HG03280 (cell line): ENCODE data around the gene LENG1.
"Not testable (repeated sequence)": the region's sequence is repeated elsewhere in the genome, so short reads cannot be mapped to it uniquely, and the experiment has no call there.

ENCODE experiments used
- ATAC-seq: cut with Tn5 transposase; IDR thresholded peaks from one replicate; pipeline ENCODE4 v1.9.1; 2021; ENCODE audit warnings: mild to moderate bottlenecking, moderate library complexity; ENCODE audit not compliant: unreplicated experiment

LENG1 gene

GRCh38 chr19:54159352-54160181, at the start of gene LENG1:
TSS of gene LENG1 (minus strand) at chr19:54159721. CDS start at chr19:54159695, 26 bp downstream.
- ATAC-seq = peak; percentile 91

GRCh38 chr19:54208784-54209057, 49.2 kb upstream of the LENG1 start:
- no peak for ATAC-seq

GRCh38 chr19:54207983-54208783, 48.7 kb upstream of the LENG1 start:
- ATAC-seq = no peak

GRCh38 chr19:54207676-54207982, 48.1 kb upstream of the LENG1 start:
- no peak for ATAC-seq

- not testable (repeated sequence) for ATAC-seq
These were observed 47.7 kb upstream of the LENG1 start for GRCh38 chr19:54207193-54207592.

GRCh38 chr19:54206831-54207177, 47.3 kb upstream of the LENG1 start:
- no peak for ATAC-seq

GRCh38 chr19:54206030-54206830, 46.7 kb upstream of the LENG1 start:
- ATAC-seq = no peak

GRCh38 chr19:54204767-54205468, 45.4 kb upstream of the LENG1 start:
- ATAC-seq = no peak

GRCh38 chr19:54203151-54203611, 43.7 kb upstream of the LENG1 start:
- ATAC-seq = no peak

GRCh38 chr19:54201980-54202379, 42.5 kb upstream of the LENG1 start:
- ATAC-seq = no peak

GRCh38 chr19:54201172-54201701, 41.7 kb upstream of the LENG1 start:
- no peak for ATAC-seq

- ATAC-seq = no peak
These were observed 39.9 kb upstream of the LENG1 start for GRCh38 chr19:54199401-54199800.

- ATAC-seq = no peak
These were observed 37.6 kb upstream of the LENG1 start for GRCh38 chr19:54197121-54197520.

GRCh38 chr19:54196536-54196935, 37.0 kb upstream of the LENG1 start:
- no peak for ATAC-seq

- not testable (repeated sequence) for ATAC-seq
These were observed 34.9 kb upstream of the LENG1 start for GRCh38 chr19:54194463-54194862.

GRCh38 chr19:54193011-54193410, 33.5 kb upstream of the LENG1 start:
- no peak for ATAC-seq

GRCh38 chr19:54191811-54192453, 32.4 kb upstream of the LENG1 start:
- no peak for ATAC-seq

- ATAC-seq = peak; percentile 26
These were observed 31.7 kb upstream of the LENG1 start, which contains the start of gene TSEN34 for GRCh38 chr19:54191011-54191810. TSS of gene TSEN34 (plus strand) at chr19:54191308. CDS start at chr19:54191365, 57 bp downstream.

GRCh38 chr19:54190503-54191010, 31.0 kb upstream of the LENG1 start:
- ATAC-seq = peak; percentile 49
